ENCODE measurements around the gene NOM1.

The NOM1 gene

GRCh38 chr7:157016352-157017041 lies 67.0 kb downstream of the NOM1 start:
- no peak for DNase-seq

GRCh38 chr7:157017149-157017548 lies 67.6 kb downstream of the NOM1 start:
- DNase-seq = no peak

DNA sequence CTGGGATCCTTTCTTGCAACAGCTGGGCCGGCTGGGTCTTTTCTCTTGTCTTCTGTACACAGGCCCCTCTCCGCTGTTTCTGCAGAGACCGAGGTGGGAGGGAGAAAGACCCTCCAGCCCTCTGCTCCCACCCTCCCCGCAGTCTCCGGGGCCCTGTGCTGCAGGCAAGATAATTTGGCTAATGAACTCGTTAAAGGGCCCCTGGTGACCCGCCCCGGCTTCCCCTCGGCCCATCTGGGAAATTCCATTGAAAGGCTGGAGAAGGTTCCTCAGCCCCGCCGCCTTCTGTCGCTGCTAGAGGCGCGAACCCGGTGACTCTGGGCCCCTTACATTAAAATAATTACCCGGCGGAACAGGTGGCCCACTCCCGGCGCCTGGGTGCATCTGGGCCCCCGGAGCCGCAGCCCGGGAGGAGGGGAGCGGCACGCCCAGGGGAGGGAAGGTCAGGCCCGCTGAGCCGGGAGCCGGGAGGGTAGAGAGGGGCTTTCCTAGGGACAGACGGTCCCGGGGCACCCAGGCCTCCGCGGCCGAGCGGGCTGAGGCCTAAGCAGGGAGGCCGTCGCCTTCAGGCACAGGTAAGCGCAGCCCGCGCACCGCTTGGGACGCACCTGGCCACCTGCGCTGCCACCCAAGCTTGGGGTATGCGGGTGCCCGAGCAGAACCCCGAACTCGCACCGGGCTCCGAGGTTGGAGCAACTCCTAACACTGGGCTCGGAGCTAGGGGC lies 68.3 kb downstream of the NOM1 start:
- DNase-seq = no peak

DNA sequence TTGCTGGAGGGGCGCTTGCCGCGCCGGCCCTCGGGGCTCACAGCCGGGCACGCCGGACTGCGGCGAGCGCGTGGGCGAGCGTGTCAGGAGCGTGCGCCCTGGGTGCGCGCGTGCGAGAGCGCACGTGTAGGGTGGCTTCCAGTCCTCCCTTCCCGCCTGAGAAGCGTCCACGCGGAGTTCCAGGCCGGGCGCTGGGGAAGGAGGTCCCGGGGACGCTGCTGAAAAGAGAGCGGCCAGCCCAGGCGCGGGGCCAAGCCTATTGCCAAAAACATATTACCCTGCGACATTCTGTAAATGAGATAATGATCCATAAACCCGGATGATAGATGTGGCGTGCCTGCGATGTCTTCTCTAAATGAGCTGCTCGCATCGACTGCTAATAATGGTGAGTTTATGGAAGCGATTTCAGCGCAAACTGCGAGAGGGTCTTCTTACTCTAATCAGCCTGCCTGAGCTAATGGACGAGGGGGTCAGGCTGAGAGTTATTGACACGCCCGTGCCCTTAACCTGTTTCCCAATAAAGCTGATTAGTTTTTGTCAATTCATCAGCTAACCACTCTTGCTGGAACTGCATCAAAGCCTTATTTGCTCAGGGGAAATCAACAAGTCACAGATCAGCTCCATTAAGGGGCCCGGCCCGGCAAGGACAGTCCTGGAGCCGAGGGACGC lies 69.0 kb downstream of the NOM1 start:
- DNase-seq = no peak

- no peak for DNase-seq
Measured at GRCh38 chr7:157018997-157019608, 69.6 kb downstream of the NOM1 start.

GRCh38 chr7:157019718-157020451 lies 70.4 kb downstream of the NOM1 start:
- DNase-seq = no peak

GRCh38 chr7:157020514-157021070 lies 71.1 kb downstream of the NOM1 start:
- no peak for DNase-seq

DNA sequence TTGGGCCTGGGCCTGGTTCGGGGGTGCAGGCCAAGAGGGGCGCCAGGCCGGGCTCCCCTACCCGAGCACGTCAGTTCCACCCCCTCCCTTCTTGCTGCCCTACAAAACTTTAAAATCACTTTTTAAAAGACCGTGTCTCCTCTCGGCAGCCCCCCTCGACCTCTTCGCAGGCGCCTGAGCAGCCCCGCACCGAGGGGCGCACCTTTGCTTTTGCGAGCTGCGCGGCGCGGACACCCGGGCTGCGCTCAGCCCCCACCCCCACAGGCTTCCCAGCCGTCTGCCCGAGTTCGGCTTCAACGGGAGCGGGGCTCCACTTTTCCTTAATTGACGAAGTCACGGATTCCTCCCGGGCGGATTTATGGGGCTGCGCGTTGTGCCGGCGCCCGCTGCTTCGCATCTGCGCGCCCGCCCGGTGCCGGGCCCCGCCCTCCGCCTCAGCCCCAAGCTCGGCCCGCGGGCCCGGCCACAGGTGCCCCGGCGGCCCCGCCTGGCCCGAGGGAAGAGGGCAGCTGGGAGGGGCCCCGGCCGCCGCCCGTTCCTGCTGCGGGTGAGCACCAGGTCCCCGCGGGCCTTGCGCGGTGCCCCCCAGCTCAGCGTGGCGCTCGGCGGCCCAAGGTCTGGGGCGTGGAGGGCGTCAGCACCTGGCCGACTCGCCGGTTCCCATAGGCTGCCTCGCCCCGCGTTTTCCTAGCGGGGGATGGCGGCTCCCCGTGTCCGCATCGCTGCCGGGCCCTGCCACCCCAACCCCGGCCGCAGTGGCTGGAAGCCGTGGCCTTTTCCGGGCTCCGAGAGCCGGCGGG lies 71.8 kb downstream of the NOM1 start:
- DNase-seq = no peak

GRCh38 chr7:157021871-157022680 lies 72.6 kb downstream of the NOM1 start:
- no peak for DNase-seq
